ENCODE data around the gene MKI67. TPM values are rescaled to one million over a fixed set of nuclear protein-coding genes. Genes with fewer than 3 reads are reported as not detected.

MKI67 gene
- total RNA-seq, 2 donors from 2014 or later: 0.35 to 4.0 TPM

- Histone ChIP-seq H3K4me3 (no peak overlapping the region), H3K27me3 (no peaks in the 10 kb centered on the region), H3K27ac (no peak overlapping the region), H3K4me1 (no peaks in the 10 kb centered on the region), H3K9me3 (no peaks in the 10 kb centered on the region), H3K36me3 (no peaks in the 10 kb centered on the region)
- no peak for DNase-seq (ENCODE audit: low spot score)
- TF ChIP-seq CTCF (IDR thresholded peaks at IDR 0.05): no peak
These were observed 38.1 kb downstream of the MKI67 start for GRCh38 chr10:128087884-128088709.

- no peak for DNase-seq (ENCODE audit: low spot score)
- Histone ChIP-seq H3K4me1 (no peaks in the 10 kb centered on the region), H3K27ac (no peak overlapping the region), H3K9me3 (no peaks in the 10 kb centered on the region), H3K27me3 (no peaks in the 10 kb centered on the region), H3K4me3 (no peak overlapping the region), H3K36me3 (no peaks in the 10 kb centered on the region)
- TF ChIP-seq CTCF (IDR thresholded peaks at IDR 0.05): no peak
These were observed 38.9 kb downstream of the MKI67 start for GRCh38 chr10:128087146-128087883.

GRCh38 chr10:128086003-128086863 is 40.0 kb downstream of the MKI67 start:
- H3K27ac ChIP-seq: no peak overlapping the region
- no peak for DNase-seq (ENCODE audit: low spot score)
- H3K9me3 ChIP-seq: no peaks in the 10 kb centered on the region
- TF ChIP-seq CTCF (IDR thresholded peaks at IDR 0.05): no peak
- H3K4me3 ChIP-seq: no peak overlapping the region
- H3K4me1 ChIP-seq: no peaks in the 10 kb centered on the region
- no peaks in the 10 kb centered on the region for H3K36me3 ChIP-seq
- no peaks in the 10 kb centered on the region for H3K27me3 ChIP-seq

DNA sequence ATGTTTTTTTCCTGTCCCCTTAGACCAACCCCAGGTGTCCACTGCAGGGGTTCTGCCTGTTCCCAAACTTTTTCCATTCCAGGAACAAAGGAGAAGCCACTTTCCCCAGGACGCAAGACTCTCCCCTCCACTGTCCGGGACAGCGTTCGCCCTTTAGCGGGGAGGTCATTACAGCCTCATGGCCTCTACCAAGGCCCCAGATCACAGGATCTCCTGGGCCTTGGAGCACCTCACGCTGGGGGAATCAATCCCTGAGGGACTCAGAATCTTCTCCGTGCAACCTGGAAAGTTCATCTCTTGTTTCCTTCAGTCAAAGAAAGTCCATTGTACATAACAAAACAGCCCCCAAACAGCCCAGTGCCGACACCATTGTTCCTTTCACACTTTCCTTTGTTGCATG is 41.2 kb downstream of the MKI67 start:
- Histone ChIP-seq H3K4me1 (no peaks in the 10 kb centered on the region), H3K27ac (no peak overlapping the region), H3K4me3 (no peak overlapping the region), H3K36me3 (peaks cover 7% of the 10 kb centered on the region), H3K9me3 (no peaks in the 10 kb centered on the region), H3K27me3 (no peaks in the 10 kb centered on the region)
- no peak for DNase-seq (ENCODE audit: low spot score)
- no peak for TF ChIP-seq CTCF (IDR thresholded peaks at IDR 0.05)

DNA sequence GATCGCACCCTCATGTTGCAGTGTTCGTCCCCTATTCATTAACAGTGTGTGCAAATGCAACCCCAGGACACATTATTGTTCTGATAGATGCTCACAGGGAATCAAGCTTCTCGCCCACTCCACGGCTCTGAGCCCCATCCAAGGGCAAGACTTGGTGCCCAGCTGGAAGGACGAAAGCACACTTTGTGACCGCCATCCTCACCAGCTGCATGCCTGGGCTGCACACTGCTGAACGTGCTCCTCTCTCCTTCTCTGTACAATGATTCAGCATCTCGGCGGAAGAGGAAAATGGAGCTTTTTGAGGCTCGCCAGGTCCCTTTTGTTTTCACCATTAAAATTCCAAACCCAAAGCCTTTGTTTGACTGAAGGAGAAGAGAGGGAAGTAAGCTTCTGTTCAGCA is 41.9 kb downstream of the MKI67 start:
- Histone ChIP-seq H3K27ac (no peak overlapping the region), H3K4me3 (no peak overlapping the region), H3K4me1 (no peaks in the 10 kb centered on the region), H3K27me3 (no peaks in the 10 kb centered on the region), H3K36me3 (peaks cover 10% of the 10 kb centered on the region), H3K9me3 (no peaks in the 10 kb centered on the region)
- no peak for TF ChIP-seq CTCF (IDR thresholded peaks at IDR 0.05)
- DNase-seq (ENCODE audit: low spot score): no peak

Measured in right atrium auricular region (tissue), 2 donors.